Activated gamma-delta T cell treated with Interleukin-2 at 50 U/mL for 16 hours (primary cell): ENCODE measurements around the gene PPIP5K1.

ENCODE experiments used
- DNase-seq: peaks from one replicate; pipeline ENCODE4 v3.0.0-alpha.2; 2020

Gene PPIP5K1

DNA sequence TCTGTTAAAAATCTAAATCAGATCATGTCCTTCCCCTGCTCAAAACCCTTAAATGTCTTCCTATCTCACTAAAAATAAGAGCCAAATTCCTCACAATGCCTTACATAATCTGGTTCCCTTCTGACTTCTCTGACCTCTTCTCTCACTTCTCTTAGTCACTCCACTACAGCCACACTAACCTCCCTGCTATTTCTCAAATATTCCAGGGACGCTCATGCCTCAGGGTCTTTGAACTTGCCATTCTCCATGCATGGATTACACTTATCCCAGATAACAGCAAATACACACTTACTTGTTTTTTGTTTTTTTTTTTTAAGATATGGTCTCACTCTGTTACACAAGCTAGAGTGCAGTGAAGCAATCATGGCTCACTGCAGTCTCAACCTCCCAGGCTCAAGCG is 105.6 kb downstream of the PPIP5K1 start:
- DNase-seq = no peak
